ENCODE results near the gene DNAH10.

Gene DNAH10

DNA sequence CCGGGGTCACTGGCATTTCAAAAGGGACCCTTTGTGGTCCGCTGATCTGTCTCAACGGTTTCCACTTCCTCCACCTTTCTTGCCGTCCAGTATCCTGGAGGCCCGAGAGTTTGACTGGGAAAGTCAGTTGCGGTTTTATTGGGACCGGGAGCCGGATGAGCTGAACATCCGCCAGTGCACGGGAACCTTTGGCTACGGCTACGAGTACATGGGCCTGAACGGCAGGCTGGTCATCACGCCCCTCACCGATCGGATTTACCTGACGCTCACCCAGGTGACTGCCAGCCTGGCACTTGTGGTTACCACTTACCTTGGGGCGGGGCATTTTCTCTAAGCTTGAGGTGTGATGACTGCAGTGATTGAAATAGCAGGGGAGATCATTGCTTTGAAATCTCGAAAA, 83.8 kb downstream of the DNAH10 start:
- DNase-seq (ENCODE audit: low read depth) = no peak

DNA sequence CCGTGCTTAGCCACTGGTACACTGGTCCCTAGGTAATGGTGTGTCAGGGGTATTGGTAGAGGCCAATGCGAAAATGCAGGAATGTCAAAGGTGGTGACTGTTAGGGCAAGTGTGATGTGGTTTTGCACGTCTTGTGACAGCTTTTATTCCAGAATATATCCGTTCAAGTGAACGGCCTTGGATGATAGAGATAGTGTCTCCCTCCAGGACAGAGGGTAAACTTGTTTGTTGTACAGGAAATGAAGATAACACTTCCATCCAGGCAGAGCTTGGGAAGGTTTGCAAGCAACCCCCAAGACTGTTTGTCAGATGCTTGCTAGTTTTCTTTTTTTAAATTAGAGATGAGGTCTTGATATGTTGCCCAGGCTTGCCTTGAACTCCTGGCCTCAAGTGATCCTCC, 84.2 kb downstream of the DNAH10 start:
- no peak for DNase-seq (ENCODE audit: low read depth)

DNA sequence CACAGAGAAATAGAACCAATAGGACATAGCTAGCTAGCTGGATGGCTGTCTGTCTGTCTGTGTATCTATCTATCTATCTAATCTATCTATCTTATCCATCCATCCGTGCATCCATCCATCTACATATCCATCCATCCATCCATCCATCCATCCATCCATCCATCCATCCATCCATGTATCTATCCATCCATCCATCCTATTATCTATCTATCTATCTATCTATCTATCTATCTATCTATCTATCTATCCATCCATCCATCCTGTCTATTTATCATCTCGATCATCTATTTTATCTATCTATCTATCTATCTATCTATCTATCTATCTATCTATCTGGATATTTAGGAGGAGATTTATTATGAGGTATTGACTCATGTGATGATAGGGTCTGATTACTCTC, 84.9 kb downstream of the DNAH10 start:
- DNase-seq (ENCODE audit: low read depth) = no peak

DNA sequence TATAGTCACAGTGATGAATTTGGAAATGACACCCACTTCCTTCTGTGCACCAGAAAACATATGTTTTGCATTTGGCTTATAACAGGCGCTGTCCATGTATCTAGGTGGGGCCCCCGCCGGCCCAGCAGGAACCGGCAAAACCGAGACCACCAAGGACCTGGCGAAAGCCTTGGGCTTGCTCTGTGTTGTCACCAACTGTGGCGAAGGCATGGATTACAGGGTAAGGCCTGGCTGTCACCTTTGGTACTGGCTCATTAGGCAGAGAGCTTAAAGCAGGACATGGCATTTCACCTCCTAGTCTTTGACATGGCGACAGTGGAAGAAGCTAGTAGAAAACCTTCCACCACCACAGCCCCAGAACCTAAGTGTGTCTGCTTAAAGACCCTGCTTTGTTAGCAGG, 85.8 kb downstream of the DNAH10 start:
- DNase-seq (ENCODE audit: low read depth) = no peak

DNA sequence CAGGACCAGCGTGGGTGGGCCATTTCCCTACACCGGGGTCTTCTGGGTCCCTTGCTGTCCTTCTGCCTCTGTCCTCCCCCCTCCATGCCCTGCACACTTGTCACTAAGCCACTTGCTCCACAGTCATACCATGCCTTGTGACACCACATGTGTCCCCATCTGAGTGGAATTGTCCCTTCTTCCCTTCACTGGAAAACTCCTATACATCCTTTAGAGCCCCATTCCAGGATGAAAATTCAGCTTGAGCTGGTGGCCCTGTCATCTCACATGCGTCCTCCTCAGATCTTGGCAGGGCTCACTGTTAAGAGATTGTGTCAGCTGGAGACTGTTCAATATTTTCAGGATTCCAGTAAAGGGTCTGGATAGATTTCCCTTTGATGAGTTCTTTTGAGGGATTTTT, 87.4 kb downstream of the DNAH10 start:
- no peak for DNase-seq (ENCODE audit: low read depth)

DNA sequence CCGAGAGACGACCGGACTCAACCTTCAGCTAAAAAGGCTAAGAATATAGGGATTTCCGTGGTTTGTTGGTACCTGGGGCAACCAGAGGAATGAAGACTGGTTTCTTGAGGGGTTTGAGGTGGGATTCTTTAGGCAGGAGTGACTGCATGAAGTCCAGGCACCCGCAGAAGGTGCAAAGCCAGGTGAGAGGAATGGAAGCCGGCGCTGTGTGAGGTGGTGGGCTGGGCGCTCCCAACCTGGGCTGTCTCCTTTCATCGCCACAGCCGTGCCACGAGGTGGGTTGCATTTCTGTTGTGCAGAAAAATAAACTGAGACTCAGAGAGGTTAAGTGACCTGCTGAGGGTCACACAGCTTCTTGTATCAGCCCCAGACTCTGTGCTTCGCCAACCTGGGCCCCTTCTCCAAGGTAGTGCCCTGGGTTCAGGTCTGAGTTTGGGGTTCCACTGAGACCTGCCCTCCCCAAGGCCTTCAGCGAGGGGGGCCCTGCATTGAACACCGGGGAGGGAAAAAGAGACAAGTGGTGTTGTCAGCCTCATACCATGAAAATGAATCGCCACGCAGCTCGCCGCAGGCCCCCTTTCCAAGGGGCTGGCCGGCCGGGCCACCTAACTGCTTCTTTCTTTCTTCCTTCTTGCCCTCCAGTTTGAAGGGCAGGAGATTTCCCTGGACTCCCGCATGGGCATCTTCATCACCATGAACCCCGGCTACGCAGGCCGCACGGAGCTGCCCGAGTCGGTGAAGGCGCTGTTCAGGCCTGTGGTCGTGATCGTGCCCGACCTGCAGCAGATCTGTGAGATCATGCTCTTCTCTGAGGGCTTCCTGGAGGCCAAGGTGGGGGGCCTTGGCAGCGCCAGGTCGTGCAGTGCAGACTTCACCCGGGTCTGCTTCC, 88.4 kb downstream of the DNAH10 start:
- no peak for DNase-seq (ENCODE audit: low read depth)

DNA sequence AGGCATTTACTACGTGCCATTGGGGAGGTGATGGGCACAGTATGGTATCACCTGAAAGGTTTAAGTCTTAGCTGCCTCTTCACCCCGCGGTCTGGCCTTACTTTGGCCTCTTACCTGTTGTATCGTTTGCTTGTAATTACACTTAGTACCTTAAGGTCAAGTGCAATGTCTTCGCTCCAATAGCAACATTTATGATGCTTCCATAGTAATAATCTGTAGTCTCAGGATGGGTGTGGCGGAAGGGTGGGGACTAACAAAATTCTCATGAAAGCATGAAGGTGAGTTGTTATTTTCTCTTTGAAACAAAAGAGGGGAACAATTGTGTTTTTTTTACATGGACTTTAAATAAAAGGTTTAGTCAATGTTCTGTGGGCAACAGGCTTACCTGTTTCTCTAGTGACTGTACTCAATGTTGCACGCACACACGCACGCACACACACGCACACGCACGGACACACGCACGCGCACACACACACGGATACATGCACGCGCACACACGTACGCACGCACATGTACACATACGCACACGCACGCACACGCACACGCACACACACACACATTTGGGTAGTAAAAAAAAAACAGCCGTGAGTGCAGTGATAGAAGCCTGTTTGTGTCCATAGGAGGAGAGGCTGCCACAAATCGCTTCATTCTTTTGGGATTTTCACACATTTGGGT, 91.4 kb downstream of the DNAH10 start:
- no peak for DNase-seq (ENCODE audit: low read depth)

DNA sequence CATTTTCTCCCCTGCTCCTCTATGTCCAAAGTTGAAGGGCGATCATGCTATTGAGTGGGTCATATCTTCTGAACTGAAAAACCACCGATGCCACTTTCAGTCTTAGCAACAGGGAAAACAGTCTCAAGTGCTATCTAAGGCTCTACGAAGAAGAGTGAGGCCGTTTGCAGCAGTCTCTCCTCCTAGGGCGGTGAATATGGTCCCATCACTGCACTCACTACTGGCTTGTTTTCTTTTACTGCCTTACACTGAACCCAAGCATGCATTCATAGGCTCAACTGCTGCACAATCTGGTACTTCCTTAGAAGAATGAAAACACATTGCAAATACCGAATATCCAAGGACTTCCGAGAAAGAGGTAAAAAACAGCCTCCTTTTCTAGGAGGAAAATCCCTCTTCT, 92.1 kb downstream of the DNAH10 start:
- no peak for DNase-seq (ENCODE audit: low read depth)

DNA sequence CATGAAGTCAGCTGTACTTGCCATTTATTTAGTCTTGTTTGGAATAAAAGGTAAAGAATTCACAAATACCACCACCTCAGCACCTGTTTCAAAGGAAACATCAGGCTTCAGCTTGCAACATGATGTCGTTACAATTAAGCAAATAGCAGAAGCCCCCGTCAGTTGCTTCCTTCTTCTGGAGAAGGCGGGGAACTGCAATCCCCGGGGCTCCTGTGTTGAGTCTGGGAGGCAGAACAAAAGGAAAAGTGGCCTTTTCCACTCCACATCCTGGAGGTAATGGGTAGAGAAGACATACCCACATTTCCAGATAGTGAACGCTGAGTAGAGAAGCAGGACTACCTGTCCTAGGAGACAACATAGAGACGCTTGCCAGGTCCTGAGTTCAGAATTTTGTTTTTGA, 92.8 kb downstream of the DNAH10 start:
- peak; percentile 7 for DNase-seq (ENCODE audit: low read depth)

DNA sequence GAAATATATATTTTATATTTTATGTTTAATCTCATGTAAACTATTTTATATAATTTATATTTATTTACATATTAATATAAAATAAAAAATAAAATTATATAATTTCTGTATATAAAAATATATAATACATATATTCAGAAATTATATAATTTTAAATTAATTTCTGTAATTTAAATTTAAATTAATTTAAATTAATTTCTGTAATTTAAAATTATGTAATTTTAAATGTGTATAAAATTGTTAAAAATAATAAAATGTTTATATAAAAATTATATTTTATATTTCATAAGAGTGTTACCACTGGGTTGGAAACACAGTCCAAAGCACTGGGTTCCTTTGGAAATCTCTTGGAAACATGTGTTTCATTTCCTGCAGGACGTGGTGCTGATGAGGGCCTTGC, 94.6 kb downstream of the DNAH10 start:
- no peak for DNase-seq (ENCODE audit: low read depth)

DNA sequence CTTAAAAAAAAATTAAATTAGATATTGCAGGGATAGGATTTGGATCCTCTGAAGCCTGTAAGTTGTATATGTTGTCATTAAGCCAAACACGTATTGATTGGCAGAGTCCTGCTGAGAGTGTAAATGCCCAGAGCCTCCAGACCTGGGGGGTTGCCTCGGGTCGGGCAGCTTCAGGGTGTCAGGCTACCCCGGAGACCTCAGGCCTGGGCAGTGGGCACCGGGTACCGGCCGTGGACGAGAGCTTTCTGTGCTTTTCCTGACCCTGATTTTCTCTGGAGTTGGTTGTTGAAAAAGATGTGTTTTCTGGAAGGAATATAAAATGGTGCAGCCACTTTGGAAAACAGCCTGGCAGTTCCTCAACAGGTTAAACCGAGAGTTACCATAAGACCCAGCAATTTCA, 96.1 kb downstream of the DNAH10 start:
- no peak for DNase-seq (ENCODE audit: low read depth)

DNA sequence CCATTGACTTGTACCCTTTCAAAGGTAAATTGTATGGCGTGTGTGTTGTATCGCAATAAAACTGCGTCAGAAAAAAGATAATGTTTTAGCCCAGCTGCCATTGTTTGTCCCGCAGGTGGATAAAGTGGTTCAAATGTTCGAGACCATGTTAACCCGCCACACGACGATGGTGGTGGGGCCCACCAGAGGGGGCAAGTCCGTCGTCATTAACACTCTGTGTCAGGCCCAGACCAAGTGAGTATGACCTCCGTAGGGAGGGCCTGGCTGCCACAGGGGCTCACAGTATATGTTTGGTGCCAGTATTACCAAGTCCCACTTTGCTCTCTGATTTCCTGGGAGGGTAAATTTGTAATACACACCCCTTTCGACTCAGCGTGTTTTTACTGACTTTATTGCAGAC, 96.9 kb downstream of the DNAH10 start:
- DNase-seq (ENCODE audit: low read depth) = no peak

DNA sequence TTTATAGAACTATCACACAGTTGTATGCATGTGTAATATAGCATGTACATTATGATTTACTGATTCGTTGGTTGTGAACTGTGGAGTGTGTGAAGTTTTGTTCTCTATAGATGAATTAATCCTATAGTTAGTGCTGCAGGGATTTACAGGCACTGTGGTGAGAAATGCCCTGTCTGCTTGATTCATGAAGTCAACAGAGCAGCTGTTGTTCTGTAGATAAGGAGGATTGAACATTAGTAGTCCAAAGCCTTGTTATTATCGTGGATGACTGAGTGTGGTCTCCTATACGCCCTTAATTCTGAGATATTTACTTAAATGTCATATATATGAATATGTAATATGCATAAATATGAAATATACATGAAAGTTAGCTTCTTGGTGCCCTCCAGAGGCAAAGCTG, 98.3 kb downstream of the DNAH10 start:
- no peak for DNase-seq (ENCODE audit: low read depth)

DNA sequence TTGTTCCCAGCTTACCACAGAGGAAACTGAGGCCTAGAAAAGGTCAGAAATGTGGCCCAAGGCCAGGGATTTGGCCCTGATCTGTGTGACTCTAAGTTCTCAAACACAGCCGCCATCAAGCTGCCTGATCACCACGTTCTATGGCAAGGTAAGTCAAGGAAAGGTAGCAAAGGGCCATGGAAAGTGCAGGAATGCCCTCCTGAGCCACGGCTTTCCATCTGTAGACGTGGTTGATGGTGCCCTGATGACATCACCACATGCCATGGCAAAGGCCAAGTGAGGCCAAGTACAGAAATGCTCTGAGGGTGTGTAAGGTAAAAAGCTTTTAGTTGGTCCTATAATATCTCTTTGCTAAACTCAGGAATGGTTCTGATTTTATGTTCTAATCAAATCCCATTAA, 99.3 kb downstream of the DNAH10 start:
- no peak for DNase-seq (ENCODE audit: low read depth)

DNA sequence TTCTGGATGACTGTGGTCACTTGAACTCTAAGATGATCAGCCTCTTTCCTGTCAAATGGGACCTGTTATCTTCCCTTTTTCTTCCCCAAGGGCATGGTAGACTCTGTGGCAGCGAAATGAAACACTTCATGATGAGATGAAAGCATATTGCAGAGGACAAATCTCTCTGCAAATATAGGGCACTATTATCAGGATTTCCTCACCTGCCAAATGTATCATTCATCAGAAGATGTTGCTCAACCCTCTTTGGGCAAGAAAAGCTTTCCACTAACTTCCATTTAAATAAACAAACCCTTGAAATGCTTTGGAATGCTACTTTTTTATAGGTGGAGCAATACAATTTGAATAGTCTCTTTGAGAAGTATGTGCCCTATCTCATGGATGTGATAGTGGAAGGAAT, 105.0 kb downstream of the DNAH10 start:
- no peak for DNase-seq (ENCODE audit: low read depth)

DNA sequence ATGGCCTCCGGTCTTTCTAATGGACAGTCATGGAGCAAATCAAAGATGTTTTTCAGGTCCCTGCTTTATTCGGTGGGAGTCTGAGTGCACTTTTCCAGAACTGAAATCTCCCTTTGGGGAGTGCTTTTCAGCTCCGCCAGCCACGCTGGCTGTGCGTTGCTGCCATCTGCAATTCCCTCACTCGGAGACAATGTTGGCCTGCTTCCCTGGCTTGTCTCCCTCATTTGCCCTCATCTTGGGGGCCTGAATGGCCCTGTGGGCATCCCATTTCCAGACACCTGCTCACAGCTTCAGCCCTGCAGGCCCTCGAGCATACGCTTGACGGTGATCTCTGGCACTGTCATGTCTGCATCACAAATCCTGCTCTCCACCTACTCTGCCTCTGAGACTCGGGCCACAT, 106.7 kb downstream of the DNAH10 start:
- no peak for DNase-seq (ENCODE audit: low read depth)

DNA sequence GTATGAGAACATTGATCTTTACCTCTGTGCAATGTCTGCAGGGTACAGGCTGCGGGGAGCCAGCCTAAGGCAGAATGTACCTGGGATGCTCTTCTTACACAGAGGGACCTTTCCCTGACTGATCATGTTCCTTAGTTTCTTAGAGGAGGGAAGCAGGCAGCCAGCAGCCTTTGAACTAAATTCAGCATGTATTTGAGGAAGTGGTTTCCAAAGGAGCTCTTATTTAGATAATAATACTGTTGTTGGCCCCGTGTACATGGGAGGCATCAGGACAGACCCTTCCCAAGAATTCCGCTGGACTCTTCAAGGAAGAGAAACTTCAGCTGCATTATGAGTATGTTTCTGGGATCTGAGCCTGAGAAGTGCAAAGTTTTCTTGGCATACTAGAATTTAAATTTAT, 111.7 kb downstream of the DNAH10 start:
- no peak for DNase-seq (ENCODE audit: low read depth)

DNA sequence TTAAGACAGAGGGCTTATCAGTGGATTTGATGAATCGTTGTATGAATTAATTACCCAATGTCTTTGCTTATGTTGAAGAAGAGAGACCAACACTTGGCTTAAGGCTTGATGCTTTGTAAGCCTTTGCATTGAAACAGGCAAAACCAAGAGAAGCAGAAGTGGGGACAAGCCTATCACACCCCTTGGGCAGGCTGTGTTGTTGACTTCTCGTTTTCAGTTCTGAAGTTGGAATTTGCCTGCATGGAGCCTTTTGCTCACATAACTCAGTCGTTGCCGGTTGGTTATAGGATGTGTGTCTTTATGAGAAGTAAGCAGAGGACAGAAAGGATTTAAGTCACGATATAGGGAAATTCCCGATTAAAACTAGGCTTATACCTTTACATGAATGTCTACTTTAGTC, 115.9 kb downstream of the DNAH10 start:
- no peak for DNase-seq (ENCODE audit: low read depth)

DNA sequence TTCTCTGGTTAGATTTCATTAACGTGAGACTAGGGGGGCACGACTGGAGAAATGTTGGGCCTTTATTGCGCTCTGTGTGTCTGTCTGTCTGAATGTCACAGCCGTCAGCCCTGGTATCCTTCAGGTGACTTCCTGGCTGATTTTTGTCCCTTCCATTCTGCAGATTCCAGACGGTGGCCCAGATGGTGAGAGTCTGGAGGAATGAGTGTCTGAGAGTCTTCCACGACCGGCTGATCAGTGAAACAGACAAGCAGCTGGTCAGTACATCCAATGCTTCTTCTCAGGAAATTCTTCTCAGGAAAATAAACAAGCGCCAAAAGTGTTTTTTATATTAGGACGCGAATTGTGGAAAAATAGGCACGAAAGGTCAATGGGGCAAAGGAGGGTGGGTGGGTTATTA, 117.0 kb downstream of the DNAH10 start:
- no peak for DNase-seq (ENCODE audit: low read depth)

DNA sequence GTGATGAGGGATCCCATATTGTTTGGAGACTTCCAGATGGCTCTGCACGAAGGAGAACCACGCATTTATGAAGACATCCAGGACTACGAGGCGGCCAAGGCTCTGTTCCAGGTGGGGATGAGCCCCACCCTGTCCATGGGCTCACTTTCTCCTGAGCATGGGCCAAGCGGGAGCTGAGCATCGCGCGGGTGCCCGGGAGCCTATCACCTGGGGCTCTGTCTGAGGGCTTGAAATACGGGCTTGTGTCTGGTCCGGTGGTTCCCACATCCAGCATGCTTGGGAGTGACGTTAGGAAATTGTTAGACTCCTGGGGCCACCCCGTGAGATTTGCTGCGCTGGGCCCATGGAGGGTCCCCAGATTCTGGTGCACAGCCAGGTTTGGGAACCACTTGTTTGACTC, 117.6 kb downstream of the DNAH10 start:
- no peak for DNase-seq (ENCODE audit: low read depth)

DNA sequence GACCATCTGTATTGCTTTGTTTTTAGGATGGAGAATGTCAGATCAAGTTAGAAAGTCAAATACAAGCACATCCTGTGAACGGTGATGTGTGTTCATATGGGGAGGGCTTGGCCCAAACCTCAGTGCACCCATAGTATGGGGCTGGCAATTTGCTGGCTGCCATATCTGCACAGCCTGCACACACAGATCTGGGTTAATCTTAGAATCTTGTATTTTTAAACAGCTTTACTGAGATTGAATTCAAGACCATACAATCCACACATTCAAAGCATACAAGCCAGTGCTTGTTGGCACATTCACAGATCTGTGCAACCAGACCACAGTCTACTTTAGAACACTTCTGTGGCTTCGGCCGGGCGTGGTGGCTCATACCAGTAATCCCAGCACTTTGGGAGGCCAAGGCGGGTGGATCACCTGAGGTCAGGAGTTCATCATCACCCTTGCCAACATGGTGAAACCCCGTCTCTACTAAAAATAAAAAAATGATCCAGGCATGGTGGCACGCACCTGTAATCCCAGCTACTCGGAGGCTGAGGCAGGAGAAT, 120.1 kb downstream of the DNAH10 start:
- no peak for DNase-seq (ENCODE audit: low read depth)

DNA sequence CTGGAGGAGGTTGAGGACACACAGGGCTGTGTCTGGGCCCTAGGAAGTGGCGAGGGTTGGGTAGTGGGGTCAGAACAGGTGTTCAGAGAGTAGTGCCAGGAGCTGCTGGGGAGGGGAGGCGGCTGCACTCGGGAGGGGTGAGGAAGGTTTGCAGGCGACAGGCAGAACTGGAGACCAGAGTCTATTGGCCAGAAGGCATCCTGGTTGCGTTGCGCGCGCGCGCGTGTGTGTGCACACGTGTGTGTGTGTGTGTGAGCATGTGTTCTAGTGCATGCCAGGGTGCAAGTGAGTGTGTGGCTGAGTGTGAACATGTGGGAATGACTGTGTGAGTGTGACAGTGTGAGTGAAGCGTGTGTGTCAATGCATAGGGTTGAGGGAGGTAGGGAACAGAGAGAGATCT, 124.2 kb downstream of the DNAH10 start:
- no peak for DNase-seq (ENCODE audit: low read depth)

DNA sequence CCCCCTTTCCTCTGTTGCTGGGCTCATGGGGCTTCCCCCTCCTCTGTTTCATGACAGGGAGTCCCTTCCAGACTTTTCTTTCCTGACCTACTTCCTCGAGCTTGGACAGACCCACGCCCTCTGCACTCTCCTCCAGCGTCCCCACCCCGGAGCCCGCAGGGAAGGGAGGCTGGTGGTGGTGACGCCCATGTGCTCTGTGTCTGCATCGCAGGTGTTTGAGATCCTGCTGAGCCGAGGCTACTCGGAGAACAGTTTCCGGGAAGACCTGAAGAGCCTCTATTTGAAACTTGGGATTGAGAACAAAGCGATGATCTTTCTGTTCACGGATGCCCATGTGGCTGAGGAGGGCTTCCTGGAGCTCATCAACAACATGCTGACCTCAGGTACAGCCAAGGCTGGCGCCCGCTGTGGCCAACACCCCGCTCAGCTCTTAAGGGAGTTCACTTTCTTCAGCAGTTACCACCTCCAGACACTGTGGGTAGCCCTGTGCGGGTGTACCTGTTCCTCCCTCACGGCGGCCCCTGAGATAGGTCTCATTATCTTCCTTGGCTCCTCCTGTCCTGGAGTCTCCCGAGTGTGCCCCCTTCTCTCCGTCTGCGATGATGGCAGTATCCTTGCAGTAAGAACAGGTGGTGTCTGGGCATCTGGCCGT, 125.0 kb downstream of the DNAH10 start:
- no peak for DNase-seq (ENCODE audit: low read depth)
